GM12878 (cell line): ENCODE results near the gene GRIK4. TPM values are rescaled to one million over a fixed set of nuclear protein-coding genes. Genes with fewer than 3 reads are reported as not detected.
A peak's percentile ranks its signal among the peaks of the same experiment; 100 is the strongest.

Experiments used
- BACH1 ChIP-seq: fragments of 450-650 bp; IDR thresholded peaks from 2 replicates; pipeline ENCODE4 v1.6.1; 2017; ENCODE audit warnings: mild to moderate bottlenecking, borderline replicate concordance
- BMI1 ChIP-seq: fragments of 450-650 bp; IDR thresholded peaks from 2 replicates; pipeline ENCODE4 v1.6.1; 2016; ENCODE audit warnings: mild to moderate bottlenecking, moderate library complexity, borderline replicate concordance
- BRCA1 ChIP-seq: IDR thresholded peaks from 2 replicates; pipeline ENCODE4 v1.6.1; 2011; ENCODE audit warnings: low read depth, low read length, improper control_type of control experiment
- CEBPB ChIP-seq, 2 experiments: fragments of 150-350 bp in 1 of 2; IDR thresholded peaks; 2 replicates each; pipeline ENCODE4 v1.6.1; 2012 to 2014; ENCODE audit warnings: low read depth in 2 of 2, low read length in 2 of 2, borderline replicate concordance in 1 of 2, inconsistent platforms in 1 of 2
- CHD1 ChIP-seq: IDR thresholded peaks from 2 replicates; pipeline ENCODE4 v1.6.1; 2012; ENCODE audit warnings: low read depth, low read length, improper control_type of control experiment
- GATAD2B ChIP-seq: fragments of 450-650 bp; conservative IDR thresholded peaks from 2 replicates; pipeline ENCODE4 v1.6.1; 2017; ENCODE audit warnings: low read depth, mild to moderate bottlenecking, moderate library complexity
- HDGF ChIP-seq: fragments of 450-650 bp; IDR thresholded peaks from 2 replicates; pipeline ENCODE4 v1.6.1; 2016; ENCODE audit warnings: antibody characterized with exemption
- IKZF1 ChIP-seq: fragments of 450-650 bp; conservative IDR thresholded peaks from 2 replicates; pipeline ENCODE4 v1.6.1; 2017; ENCODE audit warnings: antibody characterized with exemption, mild to moderate bottlenecking
- KLF5 ChIP-seq: fragments of 450-650 bp; IDR thresholded peaks from 2 replicates; pipeline ENCODE4 v1.6.1; 2014; ENCODE audit warnings: mild to moderate bottlenecking; ENCODE audit not compliant: partially characterized antibody
- LARP7 ChIP-seq: fragments of 450-650 bp; IDR thresholded peaks from 2 replicates; pipeline ENCODE4 v1.6.1; 2017; ENCODE audit warnings: mild to moderate bottlenecking
- MYB ChIP-seq: fragments of 150-350 bp; IDR thresholded peaks from 2 replicates; pipeline ENCODE4 v1.6.1; 2014; ENCODE audit warnings: mild to moderate bottlenecking, low read depth, low read length, borderline replicate concordance
- RAD21 ChIP-seq: IDR thresholded peaks from 2 replicates; pipeline ENCODE4 v1.6.1; 2011; ENCODE audit warnings: mild to moderate bottlenecking, low read depth, low read length, moderate library complexity; ENCODE audit not compliant: insufficient read depth
- RFX5 ChIP-seq: IDR thresholded peaks from 2 replicates; pipeline ENCODE4 v1.6.1; 2011; ENCODE audit warnings: low read depth, low read length, improper control_type of control experiment
- SMAD1 ChIP-seq: fragments of 450-650 bp; IDR thresholded peaks from 2 replicates; pipeline ENCODE4 v1.6.1; 2018; ENCODE audit warnings: mild to moderate bottlenecking, low read depth; ENCODE audit not compliant: partially characterized antibody
- SMARCA5 ChIP-seq: fragments of 450-650 bp; IDR thresholded peaks from 2 replicates; pipeline ENCODE4 v1.6.1; 2017; ENCODE audit warnings: mild to moderate bottlenecking
- ZNF24 ChIP-seq: fragments of 450-650 bp; IDR thresholded peaks from 2 replicates; pipeline ENCODE4 v1.6.1; 2017; ENCODE audit warnings: antibody characterized with exemption, mild to moderate bottlenecking
- polyA plus RNA-seq, 11 experiments: library from polyadenylated mRNA; depleted of rRNA in 4 of 11; unstranded in 6 of 11; stranded (reverse) in 5 of 11; fragments of >200 nt; fragmentation: Nextera tagmentation in 4 of 11; fragmentation: Illumina TruSeq in 1 of 11; extraction: Ambion mirVana in 4 of 11; extraction: Trizol in 1 of 11; gene quantifications; 1 replicate in 1 of 11; 2 replicates in 10 of 11; pipeline versions ENCODE4 v1.2.1 to v1.2.3, GENCODE V29; 2011 to 2016; ENCODE audit warnings: inconsistent platforms in 2 of 11, missing spikeins in 2 of 11, low read depth in 1 of 11
- total RNA-seq, 4 experiments: library from RNA; depleted of rRNA in 3 of 4; stranded (reverse); fragments of >200 nt in 3 of 4; fragmentation: Illumina TruSeq in 1 of 4; extraction: Trizol in 1 of 4; gene quantifications; 2 replicates each; pipeline versions ENCODE4 v1.2.1 to v1.2.3, GENCODE V29; 2013 to 2021
- TF ChIP-seq, protein P1 (sequence below): fragments of 450-650 bp; IDR thresholded peaks from 2 replicates; pipeline ENCODE4 v1.6.1; 2016; ENCODE audit warnings: mild to moderate bottlenecking
- TF ChIP-seq, protein P2 (sequence below): fragments of 450-650 bp; IDR thresholded peaks from 2 replicates; pipeline ENCODE4 v1.6.1; 2014; ENCODE audit warnings: mild to moderate bottlenecking
- TF ChIP-seq, protein P3 (sequence below): IDR thresholded peaks from 2 replicates; pipeline ENCODE4 v1.6.1; 2012; ENCODE audit warnings: mild to moderate bottlenecking, low read depth, low read length
- TF ChIP-seq, protein P4 (sequence below): fragments of 450-650 bp; IDR thresholded peaks from 2 replicates; pipeline ENCODE4 v1.6.1; 2017; ENCODE audit warnings: borderline replicate concordance

GRIK4 gene
- total and polyA plus RNA-seq, 10 of the 15 experiments (the other 5 are each of a cell fraction or from before 2014, with no cell fraction given) = 0.33 to 3.6 (median 0.72) TPM

DNA sequence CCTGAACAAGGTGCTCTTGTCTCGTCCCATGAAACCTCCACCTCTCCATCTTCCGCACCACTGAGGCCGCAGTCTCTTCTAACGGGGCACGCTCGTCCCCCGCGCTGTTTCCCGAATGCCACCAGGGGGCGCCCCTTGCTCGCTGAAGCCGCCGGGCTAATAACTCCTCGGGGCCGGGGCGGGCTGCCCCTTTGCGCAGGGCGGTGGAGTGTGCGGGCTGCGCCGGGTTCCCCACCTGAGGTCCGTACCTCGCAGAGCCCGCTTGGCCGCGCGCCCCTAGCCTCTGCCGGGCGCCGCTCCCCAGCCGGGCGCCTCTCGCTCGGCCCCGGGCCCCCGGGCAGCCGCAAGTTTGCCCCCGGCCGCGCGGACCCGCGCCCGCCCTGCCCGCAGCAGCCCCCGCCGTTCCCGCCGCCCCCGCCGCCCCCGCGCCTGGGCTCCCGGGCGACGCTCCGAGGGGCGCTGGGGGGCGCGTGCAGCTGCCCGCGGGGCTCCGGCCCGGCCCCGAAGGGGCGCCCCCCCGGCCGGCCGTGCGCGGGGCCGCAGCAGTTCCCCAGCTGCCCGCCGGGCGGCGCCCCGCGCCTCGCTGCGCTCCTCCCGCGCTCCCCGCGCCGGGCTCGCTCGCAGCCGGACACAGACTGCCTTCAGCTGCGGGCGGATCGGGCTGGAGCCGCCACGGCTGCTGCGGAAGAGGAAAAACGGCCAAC, at the start of gene GRIK4 (continued):
- TF ChIP-seq MYB (no peak), IKZF1 (peak; percentile 50), CHD1 (0 out of 2 replicates have a peak, but pooled peaks have one; percentile 46), KLF5 (no peak), SMAD1 (no peak), BACH1 (peak; percentile 31; the same call in 1 of the 2 replicates), SMARCA5 (peak; percentile 74), ZNF24 (no peak; the same call in 1 of the 2 replicates), BMI1 (no peak), BRCA1 (no peak), RAD21 (peak; percentile 99), CEBPB (IDR thresholded peaks at IDR 0.05; ENCODE audit: borderline replicate concordance in 1 of 2, low read depth in 2 of 2, low read length in 2 of 2) (no peak), HDGF (no peak), GATAD2B (0 out of 2 replicates have a peak, but pooled peaks have one; percentile 36), LARP7 (peak; percentile 31), RFX5 (no peak)
- TF ChIP-seq, protein P1, sequence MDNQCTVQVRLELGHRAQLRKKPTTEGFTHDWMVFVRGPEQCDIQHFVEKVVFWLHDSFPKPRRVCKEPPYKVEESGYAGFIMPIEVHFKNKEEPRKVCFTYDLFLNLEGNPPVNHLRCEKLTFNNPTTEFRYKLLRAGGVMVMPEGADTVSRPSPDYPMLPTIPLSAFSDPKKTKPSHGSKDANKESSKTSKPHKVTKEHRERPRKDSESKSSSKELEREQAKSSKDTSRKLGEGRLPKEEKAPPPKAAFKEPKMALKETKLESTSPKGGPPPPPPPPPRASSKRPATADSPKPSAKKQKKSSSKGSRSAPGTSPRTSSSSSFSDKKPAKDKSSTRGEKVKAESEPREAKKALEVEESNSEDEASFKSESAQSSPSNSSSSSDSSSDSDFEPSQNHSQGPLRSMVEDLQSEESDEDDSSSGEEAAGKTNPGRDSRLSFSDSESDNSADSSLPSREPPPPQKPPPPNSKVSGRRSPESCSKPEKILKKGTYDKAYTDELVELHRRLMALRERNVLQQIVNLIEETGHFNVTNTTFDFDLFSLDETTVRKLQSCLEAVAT = peak; percentile 7; the same call in 1 of the 2 replicates
- TF ChIP-seq, protein P2, sequence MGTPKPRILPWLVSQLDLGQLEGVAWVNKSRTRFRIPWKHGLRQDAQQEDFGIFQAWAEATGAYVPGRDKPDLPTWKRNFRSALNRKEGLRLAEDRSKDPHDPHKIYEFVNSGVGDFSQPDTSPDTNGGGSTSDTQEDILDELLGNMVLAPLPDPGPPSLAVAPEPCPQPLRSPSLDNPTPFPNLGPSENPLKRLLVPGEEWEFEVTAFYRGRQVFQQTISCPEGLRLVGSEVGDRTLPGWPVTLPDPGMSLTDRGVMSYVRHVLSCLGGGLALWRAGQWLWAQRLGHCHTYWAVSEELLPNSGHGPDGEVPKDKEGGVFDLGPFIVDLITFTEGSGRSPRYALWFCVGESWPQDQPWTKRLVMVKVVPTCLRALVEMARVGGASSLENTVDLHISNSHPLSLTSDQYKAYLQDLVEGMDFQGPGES = no peak
- TF ChIP-seq, protein P3, sequence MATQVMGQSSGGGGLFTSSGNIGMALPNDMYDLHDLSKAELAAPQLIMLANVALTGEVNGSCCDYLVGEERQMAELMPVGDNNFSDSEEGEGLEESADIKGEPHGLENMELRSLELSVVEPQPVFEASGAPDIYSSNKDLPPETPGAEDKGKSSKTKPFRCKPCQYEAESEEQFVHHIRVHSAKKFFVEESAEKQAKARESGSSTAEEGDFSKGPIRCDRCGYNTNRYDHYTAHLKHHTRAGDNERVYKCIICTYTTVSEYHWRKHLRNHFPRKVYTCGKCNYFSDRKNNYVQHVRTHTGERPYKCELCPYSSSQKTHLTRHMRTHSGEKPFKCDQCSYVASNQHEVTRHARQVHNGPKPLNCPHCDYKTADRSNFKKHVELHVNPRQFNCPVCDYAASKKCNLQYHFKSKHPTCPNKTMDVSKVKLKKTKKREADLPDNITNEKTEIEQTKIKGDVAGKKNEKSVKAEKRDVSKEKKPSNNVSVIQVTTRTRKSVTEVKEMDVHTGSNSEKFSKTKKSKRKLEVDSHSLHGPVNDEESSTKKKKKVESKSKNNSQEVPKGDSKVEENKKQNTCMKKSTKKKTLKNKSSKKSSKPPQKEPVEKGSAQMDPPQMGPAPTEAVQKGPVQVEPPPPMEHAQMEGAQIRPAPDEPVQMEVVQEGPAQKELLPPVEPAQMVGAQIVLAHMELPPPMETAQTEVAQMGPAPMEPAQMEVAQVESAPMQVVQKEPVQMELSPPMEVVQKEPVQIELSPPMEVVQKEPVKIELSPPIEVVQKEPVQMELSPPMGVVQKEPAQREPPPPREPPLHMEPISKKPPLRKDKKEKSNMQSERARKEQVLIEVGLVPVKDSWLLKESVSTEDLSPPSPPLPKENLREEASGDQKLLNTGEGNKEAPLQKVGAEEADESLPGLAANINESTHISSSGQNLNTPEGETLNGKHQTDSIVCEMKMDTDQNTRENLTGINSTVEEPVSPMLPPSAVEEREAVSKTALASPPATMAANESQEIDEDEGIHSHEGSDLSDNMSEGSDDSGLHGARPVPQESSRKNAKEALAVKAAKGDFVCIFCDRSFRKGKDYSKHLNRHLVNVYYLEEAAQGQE = no peak
- TF ChIP-seq, protein P4, sequence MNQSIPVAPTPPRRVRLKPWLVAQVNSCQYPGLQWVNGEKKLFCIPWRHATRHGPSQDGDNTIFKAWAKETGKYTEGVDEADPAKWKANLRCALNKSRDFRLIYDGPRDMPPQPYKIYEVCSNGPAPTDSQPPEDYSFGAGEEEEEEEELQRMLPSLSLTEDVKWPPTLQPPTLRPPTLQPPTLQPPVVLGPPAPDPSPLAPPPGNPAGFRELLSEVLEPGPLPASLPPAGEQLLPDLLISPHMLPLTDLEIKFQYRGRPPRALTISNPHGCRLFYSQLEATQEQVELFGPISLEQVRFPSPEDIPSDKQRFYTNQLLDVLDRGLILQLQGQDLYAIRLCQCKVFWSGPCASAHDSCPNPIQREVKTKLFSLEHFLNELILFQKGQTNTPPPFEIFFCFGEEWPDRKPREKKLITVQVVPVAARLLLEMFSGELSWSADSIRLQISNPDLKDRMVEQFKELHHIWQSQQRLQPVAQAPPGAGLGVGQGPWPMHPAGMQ = no peak
